Measurements from ENCODE around the gene CCT6A. TPM values are rescaled to one million over a fixed set of nuclear protein-coding genes. Genes with fewer than 3 reads are reported as not detected.
"Not testable (repeated sequence)": the region's sequence is repeated elsewhere in the genome, so short reads cannot be mapped to it uniquely, and the experiment has no call there.

Gene CCT6A
- total RNA-seq, 1 donor from 2014 or later: 263 TPM

- H3K27me3 Mint-ChIP-seq (ENCODE audit: low read depth); intact Hi-C loops (cut with micrococcal nuclease); H3K9me3 Mint-ChIP-seq; H3K27ac Mint-ChIP-seq; DNase-seq (ENCODE audit: low spot score): not testable (repeated sequence)
- Mint-ChIP-seq H3K4me1 (ENCODE audit: low read depth) (peaks cover 12% of the 10 kb centered on the region), H3K4me3 (ENCODE audit: low read depth) (peak overlapping the region; percentile 33), H3K36me3 (ENCODE audit: low read depth) (peaks cover 21% of the 10 kb centered on the region)
These were observed 19.0 kb upstream of the CCT6A start for GRCh38 chr7:56032578-56032977.

- Mint-ChIP-seq H3K4me3 (ENCODE audit: low read depth) (peak overlapping the region; percentile 88), H3K4me1 (ENCODE audit: low read depth) (peaks cover 12% of the 10 kb centered on the region), H3K9me3 (no peaks in the 10 kb centered on the region), H3K36me3 (ENCODE audit: low read depth) (peaks cover 18% of the 10 kb centered on the region), H3K27ac (peak overlapping the region; percentile 75), H3K27me3 (ENCODE audit: low read depth) (no peaks in the 10 kb centered on the region)
- intact Hi-C loops (cut with micrococcal nuclease): loop anchor here (1.0 to 2.0 kb wide), 2 partner anchors 17 to 31 kb away; partner anchors contain the start of genes CCT6A, PSPH and SUMF2
- peak; percentile 75 for DNase-seq (ENCODE audit: low spot score)
These were observed 17.7 kb upstream of the CCT6A start for GRCh38 chr7:56033671-56034432.

- no peak for DNase-seq (ENCODE audit: low spot score)
- no peaks in the 10 kb centered on the region for H3K9me3 Mint-ChIP-seq
- H3K4me3 Mint-ChIP-seq (ENCODE audit: low read depth): no peak overlapping the region
- no peaks in the 10 kb centered on the region for H3K4me1 Mint-ChIP-seq (ENCODE audit: low read depth)
- no peaks in the 10 kb centered on the region for H3K27me3 Mint-ChIP-seq (ENCODE audit: low read depth)
- peaks cover 15% of the 10 kb centered on the region for H3K36me3 Mint-ChIP-seq (ENCODE audit: low read depth)
- no peak overlapping the region for H3K27ac Mint-ChIP-seq
- intact Hi-C loops (cut with micrococcal nuclease): no loop called here
These were observed 10.8 kb upstream of the CCT6A start for GRCh38 chr7:56040730-56041129.

- intact Hi-C loops (cut with micrococcal nuclease); DNase-seq (ENCODE audit: low spot score); H3K27me3 Mint-ChIP-seq (ENCODE audit: low read depth); H3K4me3 Mint-ChIP-seq (ENCODE audit: low read depth); H3K27ac Mint-ChIP-seq; H3K9me3 Mint-ChIP-seq: not testable (repeated sequence)
- Mint-ChIP-seq H3K36me3 (ENCODE audit: low read depth) (peaks cover 19% of the 10 kb centered on the region), H3K4me1 (ENCODE audit: low read depth) (peaks cover 11% of the 10 kb centered on the region)
These were observed 5.8 kb upstream of the CCT6A start for GRCh38 chr7:56045758-56046157.

- H3K27ac Mint-ChIP-seq: no peak overlapping the region
- no peak overlapping the region for H3K4me3 Mint-ChIP-seq (ENCODE audit: low read depth)
These were observed 4.7 kb upstream of the CCT6A start for GRCh38 chr7:56046721-56047445.

GRCh38 chr7:56047446-56048116, 4.0 kb upstream of the CCT6A start:
- H3K9me3 Mint-ChIP-seq; DNase-seq (ENCODE audit: low spot score); H3K4me3 Mint-ChIP-seq (ENCODE audit: low read depth); H3K27me3 Mint-ChIP-seq (ENCODE audit: low read depth); H3K27ac Mint-ChIP-seq; intact Hi-C loops (cut with micrococcal nuclease): not testable (repeated sequence)
- Mint-ChIP-seq H3K4me1 (ENCODE audit: low read depth) (peaks cover 11% of the 10 kb centered on the region), H3K36me3 (ENCODE audit: low read depth) (peaks cover 18% of the 10 kb centered on the region)

More at GRCh38 chr7:56046721-56047445, 4.7 kb upstream of the CCT6A start:
- no peaks in the 10 kb centered on the region for H3K9me3 Mint-ChIP-seq
- peaks cover 11% of the 10 kb centered on the region for H3K4me1 Mint-ChIP-seq (ENCODE audit: low read depth)
- intact Hi-C loops (cut with micrococcal nuclease): no loop called here
- H3K27me3 Mint-ChIP-seq (ENCODE audit: low read depth): no peaks in the 10 kb centered on the region
- no peak for DNase-seq (ENCODE audit: low spot score)
- peaks cover 19% of the 10 kb centered on the region for H3K36me3 Mint-ChIP-seq (ENCODE audit: low read depth)

GRCh38 chr7:56048245-56048644, 3.3 kb upstream of the CCT6A start:
- Mint-ChIP-seq H3K4me1 (ENCODE audit: low read depth) (peaks cover 16% of the 10 kb centered on the region), H3K9me3 (no peaks in the 10 kb centered on the region), H3K36me3 (ENCODE audit: low read depth) (peaks cover 23% of the 10 kb centered on the region), H3K27me3 (ENCODE audit: low read depth) (no peaks in the 10 kb centered on the region), H3K4me3 (ENCODE audit: low read depth) (no peak overlapping the region), H3K27ac (no peak overlapping the region)
- no peak for DNase-seq (ENCODE audit: low spot score)
- intact Hi-C loops (cut with micrococcal nuclease): no loop called here

- H3K4me3 Mint-ChIP-seq (ENCODE audit: low read depth); intact Hi-C loops (cut with micrococcal nuclease); H3K9me3 Mint-ChIP-seq; H3K27me3 Mint-ChIP-seq (ENCODE audit: low read depth); DNase-seq (ENCODE audit: low spot score); H3K27ac Mint-ChIP-seq: not testable (repeated sequence)
- peaks cover 17% of the 10 kb centered on the region for H3K4me1 Mint-ChIP-seq (ENCODE audit: low read depth)
- peaks cover 28% of the 10 kb centered on the region for H3K36me3 Mint-ChIP-seq (ENCODE audit: low read depth)
These were observed 2.8 kb upstream of the CCT6A start for GRCh38 chr7:56048763-56049162.

- Mint-ChIP-seq H3K4me3 (ENCODE audit: low read depth) (peak overlapping the region; percentile 95), H3K9me3 (no peaks in the 10 kb centered on the region), H3K36me3 (ENCODE audit: low read depth) (peaks cover 46% of the 10 kb centered on the region), H3K4me1 (ENCODE audit: low read depth) (peaks cover 34% of the 10 kb centered on the region), H3K27ac (peak overlapping the region; percentile 93), H3K27me3 (ENCODE audit: low read depth) (no peaks in the 10 kb centered on the region)
- intact Hi-C loops (cut with micrococcal nuclease): loop anchor here (1.0 to 5.0 kb wide), 7 partner anchors 13 to 479 kb away; partner anchors contain the start of genes CHCHD2, MRPS17, NIPSNAP2 and SUMF2
- no peak for DNase-seq (ENCODE audit: low spot score)
These were observed 569 bp upstream of the CCT6A start for GRCh38 chr7:56051053-56051338.

- H3K36me3 Mint-ChIP-seq (ENCODE audit: low read depth): peaks cover 67% of the 10 kb centered on the region
- no peak for DNase-seq (ENCODE audit: low spot score)
- no peaks in the 10 kb centered on the region for H3K27me3 Mint-ChIP-seq (ENCODE audit: low read depth)
- no peaks in the 10 kb centered on the region for H3K9me3 Mint-ChIP-seq
- peaks cover 33% of the 10 kb centered on the region for H3K4me1 Mint-ChIP-seq (ENCODE audit: low read depth)
- intact Hi-C loops (cut with micrococcal nuclease): loop anchor here (5.0 kb wide), 1 partner anchor 481 kb away; the partner anchor contains the start of gene VOPP1
- peak overlapping the region; percentile 63 for H3K27ac Mint-ChIP-seq
- H3K4me3 Mint-ChIP-seq (ENCODE audit: low read depth): peak overlapping the region; percentile 95
These were observed 1.8 kb downstream of the CCT6A start for GRCh38 chr7:56053379-56053778.

GRCh38 chr7:56053993-56054392, 2.4 kb downstream of the CCT6A start:
- H3K27ac Mint-ChIP-seq: no peak overlapping the region
- H3K9me3 Mint-ChIP-seq: no peaks in the 10 kb centered on the region
- peaks cover 33% of the 10 kb centered on the region for H3K4me1 Mint-ChIP-seq (ENCODE audit: low read depth)
- no peaks in the 10 kb centered on the region for H3K27me3 Mint-ChIP-seq (ENCODE audit: low read depth)
- DNase-seq (ENCODE audit: low spot score): no peak
- H3K36me3 Mint-ChIP-seq (ENCODE audit: low read depth): peaks cover 73% of the 10 kb centered on the region
- peak overlapping the region; percentile 52 for H3K4me3 Mint-ChIP-seq (ENCODE audit: low read depth)
- intact Hi-C loops (cut with micrococcal nuclease): loop anchor here (5.0 kb wide), 1 partner anchor 482 kb away; the partner anchor contains the start of gene VOPP1

- no peaks in the 10 kb centered on the region for H3K27me3 Mint-ChIP-seq (ENCODE audit: low read depth)
- DNase-seq (ENCODE audit: low spot score): no peak
- H3K4me1 Mint-ChIP-seq (ENCODE audit: low read depth): peaks cover 38% of the 10 kb centered on the region
- peaks cover 68% of the 10 kb centered on the region for H3K36me3 Mint-ChIP-seq (ENCODE audit: low read depth)
- H3K9me3 Mint-ChIP-seq: no peaks in the 10 kb centered on the region
- H3K4me3 Mint-ChIP-seq (ENCODE audit: low read depth): peak overlapping the region; percentile 59
- H3K27ac Mint-ChIP-seq: peak overlapping the region; percentile 78
- intact Hi-C loops (cut with micrococcal nuclease): loop anchor here (5.0 kb wide), 1 partner anchor 695 kb away; the partner anchor contains the start of gene LANCL2
These were observed 10.8 kb downstream of the CCT6A start for GRCh38 chr7:56062382-56062781.
